Loucy (cell line): ENCODE data around the gene CSGALNACT2.

Experiments used
- H2AFZ ChIP-seq: fragments of 200-600 bp; sonication (generic); 2 replicates; pipeline ENCODE4 v1.6.0; 2016; ENCODE audit warnings: antibody characterized with exemption, mild to moderate bottlenecking, low read length, moderate library complexity
- H3F3A ChIP-seq: fragments of 200-600 bp; 2 replicates; pipeline ENCODE4 v1.6.0; 2016; ENCODE audit warnings: antibody characterized with exemption, low read depth, mild to moderate bottlenecking
- H3K27me3 ChIP-seq: fragments of 200-600 bp; sonication (generic); 2 replicates; pipeline ENCODE4 v1.6.1; 2014; ENCODE audit warnings: low read length, mild to moderate bottlenecking; ENCODE audit not compliant: insufficient read depth, poor library complexity, severe bottlenecking
- H3K36me3 ChIP-seq: fragments of 200-600 bp; sonication (generic); 2 replicates; pipeline ENCODE4 v1.6.1; 2016; ENCODE audit warnings: low read length; ENCODE audit not compliant: insufficient read depth
- H3K4me1 ChIP-seq: fragments of 200-600 bp; sonication (generic); 2 replicates; pipeline ENCODE4 v1.5.1; 2014; ENCODE audit warnings: low read length, mild to moderate bottlenecking; ENCODE audit not compliant: insufficient read depth, poor library complexity, severe bottlenecking
- H3K4me2 ChIP-seq: fragments of 200-600 bp; sonication (generic); 2 replicates; pipeline ENCODE4 v1.6.0; 2014; ENCODE audit warnings: antibody characterized with exemption, low read length, low read depth, mild to moderate bottlenecking; ENCODE audit not compliant: poor library complexity, severe bottlenecking
- H3K4me3 ChIP-seq: fragments of 200-600 bp; sonication (generic); 2 replicates; pipeline ENCODE4 v1.5.1; 2014; ENCODE audit warnings: low read length, mild to moderate bottlenecking, mixed read lengths; ENCODE audit not compliant: poor library complexity, severe bottlenecking
- H3K79me2 ChIP-seq: fragments of 200-600 bp; sonication (generic); 2 replicates; pipeline ENCODE4 v1.6.1; 2014; ENCODE audit warnings: low read length; ENCODE audit not compliant: insufficient read depth
- H3K9ac ChIP-seq: fragments of 200-600 bp; sonication (generic); 2 replicates; pipeline ENCODE4 v1.6.0; 2014; ENCODE audit warnings: mild to moderate bottlenecking, low read depth, low read length, moderate library complexity; ENCODE audit not compliant: poor library complexity, severe bottlenecking
- H3K9me2 ChIP-seq: fragments of 200-600 bp; sonication (generic); replicated peaks from 2 replicates; pipeline ENCODE4 v1.6.1; 2016; ENCODE audit warnings: low read depth, low read length, mixed read lengths
- H3K9me3 ChIP-seq: fragments of 200-600 bp; sonication (generic); 2 replicates; pipeline ENCODE4 v1.6.1; 2014; ENCODE audit warnings: mild to moderate bottlenecking, antibody characterized with exemption, low read length, low read depth; ENCODE audit not compliant: insufficient read depth
- H4K20me1 ChIP-seq: fragments of 200-600 bp; sonication (generic); 2 replicates; pipeline ENCODE4 v1.6.0; 2014; ENCODE audit warnings: antibody characterized with exemption, low read length, mild to moderate bottlenecking; ENCODE audit not compliant: insufficient read depth, poor library complexity, severe bottlenecking
- EZH2phosphoT487 ChIP-seq: fragments of 200-600 bp; IDR thresholded peaks from 2 replicates; pipeline ENCODE4 v1.6.1; 2018; ENCODE audit warnings: antibody characterized with exemption, mild to moderate bottlenecking, moderate library complexity, borderline replicate concordance
- TF ChIP-seq, protein P1 (sequence below): fragments of 200-600 bp; sonication (generic); conservative IDR thresholded peaks from 2 replicates; pipeline ENCODE4 v1.5.1; 2014; ENCODE audit warnings: mild to moderate bottlenecking, antibody characterized with exemption, low read length

The CSGALNACT2 gene

DNA sequence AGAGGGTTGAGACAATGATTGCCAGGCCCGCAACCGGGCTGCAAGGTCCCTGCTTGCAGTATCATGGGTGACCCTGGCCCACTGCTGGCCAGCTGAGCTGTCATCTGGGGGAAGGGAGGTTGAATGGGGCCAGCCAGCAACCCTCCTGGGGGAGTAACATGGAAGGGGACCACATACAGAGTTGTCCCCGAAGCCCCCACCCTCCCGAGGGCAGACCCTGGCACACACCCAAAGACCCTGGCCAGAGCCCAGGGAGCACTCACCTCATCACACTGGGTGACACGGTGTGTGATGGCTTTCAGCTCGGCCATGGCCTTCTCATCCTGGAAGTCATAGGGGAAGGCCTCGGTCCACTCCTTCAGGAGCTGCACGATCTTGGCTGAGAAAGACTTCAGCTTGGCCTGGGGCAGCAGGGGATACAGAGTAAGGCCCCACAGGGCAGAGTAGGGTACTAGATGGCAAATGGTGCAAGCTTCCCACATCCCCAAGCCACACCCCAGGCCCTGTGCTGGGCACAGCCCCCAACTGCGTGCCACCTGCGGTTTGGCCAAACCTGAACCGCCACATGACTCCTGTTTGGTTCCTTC is 63.4 kb downstream of the CSGALNACT2 start:
- no peaks in the 10 kb centered on the region for H3K27me3 ChIP-seq
- no peaks in the 10 kb centered on the region for H3K9me2 ChIP-seq
- H3K9me3 ChIP-seq, result no peaks in the 10 kb centered on the region
- H4K20me1 ChIP-seq, result no peaks in the 10 kb centered on the region
- no peaks in the 10 kb centered on the region for H3K79me2 ChIP-seq
- H3K4me2 ChIP-seq, result no peak overlapping the region
- H2AFZ ChIP-seq, result no peak overlapping the region
- no peaks in the 10 kb centered on the region for H3F3A ChIP-seq
- no peak overlapping the region for H3K4me3 ChIP-seq
- TF ChIP-seq, protein P1, sequence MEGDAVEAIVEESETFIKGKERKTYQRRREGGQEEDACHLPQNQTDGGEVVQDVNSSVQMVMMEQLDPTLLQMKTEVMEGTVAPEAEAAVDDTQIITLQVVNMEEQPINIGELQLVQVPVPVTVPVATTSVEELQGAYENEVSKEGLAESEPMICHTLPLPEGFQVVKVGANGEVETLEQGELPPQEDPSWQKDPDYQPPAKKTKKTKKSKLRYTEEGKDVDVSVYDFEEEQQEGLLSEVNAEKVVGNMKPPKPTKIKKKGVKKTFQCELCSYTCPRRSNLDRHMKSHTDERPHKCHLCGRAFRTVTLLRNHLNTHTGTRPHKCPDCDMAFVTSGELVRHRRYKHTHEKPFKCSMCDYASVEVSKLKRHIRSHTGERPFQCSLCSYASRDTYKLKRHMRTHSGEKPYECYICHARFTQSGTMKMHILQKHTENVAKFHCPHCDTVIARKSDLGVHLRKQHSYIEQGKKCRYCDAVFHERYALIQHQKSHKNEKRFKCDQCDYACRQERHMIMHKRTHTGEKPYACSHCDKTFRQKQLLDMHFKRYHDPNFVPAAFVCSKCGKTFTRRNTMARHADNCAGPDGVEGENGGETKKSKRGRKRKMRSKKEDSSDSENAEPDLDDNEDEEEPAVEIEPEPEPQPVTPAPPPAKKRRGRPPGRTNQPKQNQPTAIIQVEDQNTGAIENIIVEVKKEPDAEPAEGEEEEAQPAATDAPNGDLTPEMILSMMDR, result no peak
- no peak for TF ChIP-seq EZH2phosphoT487
- H3K4me1 ChIP-seq, result no peaks in the 10 kb centered on the region
- H3K9ac ChIP-seq, result no peak overlapping the region
- H3K36me3 ChIP-seq, result no peaks in the 10 kb centered on the region

DNA sequence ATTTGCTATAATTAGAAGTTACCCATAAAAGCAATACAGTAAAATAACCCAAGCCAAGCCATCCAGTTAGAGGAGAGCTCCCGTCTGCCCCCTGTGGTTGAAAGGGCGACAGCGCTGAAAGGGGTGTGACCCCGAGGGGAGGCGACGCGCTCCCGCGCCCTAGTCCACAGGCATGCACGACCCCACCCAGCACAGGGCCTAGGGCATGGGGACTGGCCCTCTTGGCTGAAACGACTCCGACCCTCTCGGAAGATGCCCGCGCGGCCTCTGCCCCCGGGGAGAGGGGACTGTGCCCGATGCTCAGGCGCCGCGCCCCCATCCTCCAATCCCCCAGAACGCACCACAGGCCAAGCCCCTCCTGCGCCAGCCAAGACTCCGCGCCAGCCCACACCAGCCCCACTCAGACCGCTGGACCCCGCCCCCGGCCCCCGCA is 64.0 kb downstream of the CSGALNACT2 start:
- H3K36me3 ChIP-seq, result no peaks in the 10 kb centered on the region
- no peak overlapping the region for H3K4me3 ChIP-seq
- no peaks in the 10 kb centered on the region for H3K9me3 ChIP-seq
- no peaks in the 10 kb centered on the region for H3K9me2 ChIP-seq
- H3K9ac ChIP-seq, result no peak overlapping the region
- no peaks in the 10 kb centered on the region for H3K79me2 ChIP-seq
- no peak overlapping the region for H3K4me2 ChIP-seq
- no peaks in the 10 kb centered on the region for H3K4me1 ChIP-seq
- H3F3A ChIP-seq, result no peaks in the 10 kb centered on the region
- no peaks in the 10 kb centered on the region for H4K20me1 ChIP-seq
- no peaks in the 10 kb centered on the region for H3K27me3 ChIP-seq
- TF ChIP-seq, protein P1, result peak; percentile 42
- TF ChIP-seq EZH2phosphoT487, result no peak
- H2AFZ ChIP-seq, result no peak overlapping the region

DNA sequence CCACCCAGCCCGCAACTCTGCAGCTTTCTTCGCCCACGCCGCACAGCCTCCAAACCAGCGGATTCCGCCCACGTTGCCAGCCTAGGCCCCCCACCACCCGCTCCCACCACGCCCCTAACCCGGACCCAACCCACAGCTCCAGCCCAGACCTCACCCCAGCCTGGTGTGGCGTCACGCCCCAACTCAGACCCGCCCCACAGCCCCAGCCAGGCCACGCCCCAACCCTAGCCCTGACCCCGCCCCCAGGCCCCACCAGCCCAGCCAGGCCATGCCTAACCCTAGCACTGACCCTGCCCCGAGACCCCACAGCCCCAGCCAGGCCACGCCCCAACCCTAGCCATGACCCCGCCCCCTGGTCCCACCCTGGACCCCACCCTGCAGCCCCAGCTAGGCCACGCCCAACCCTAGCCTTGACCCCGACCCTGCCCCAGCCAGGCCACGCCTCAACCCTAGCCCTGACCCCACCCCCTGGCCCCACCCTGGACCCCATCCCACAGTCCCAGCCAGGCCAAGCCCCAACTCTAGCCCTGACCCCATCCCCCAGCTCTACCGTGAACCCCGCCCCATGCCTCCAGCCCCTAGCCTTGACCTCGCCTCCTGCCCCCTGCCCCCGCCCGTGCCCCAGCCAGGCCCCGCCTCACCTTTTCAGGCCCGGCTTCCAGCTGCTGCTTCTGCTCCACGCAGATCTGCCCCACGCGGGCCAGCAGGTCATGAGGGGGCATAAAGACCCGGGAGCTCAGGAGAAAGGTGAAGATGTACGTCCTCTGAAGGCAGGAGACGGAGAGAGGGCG is 64.6 kb downstream of the CSGALNACT2 start:
- no peaks in the 10 kb centered on the region for H3K36me3 ChIP-seq
- no peaks in the 10 kb centered on the region for H3K9me2 ChIP-seq
- H3K4me3 ChIP-seq, result no peak overlapping the region
- no peaks in the 10 kb centered on the region for H3K4me1 ChIP-seq
- no peaks in the 10 kb centered on the region for H3K9me3 ChIP-seq
- H3F3A ChIP-seq, result no peaks in the 10 kb centered on the region
- no peaks in the 10 kb centered on the region for H3K79me2 ChIP-seq
- H4K20me1 ChIP-seq, result no peaks in the 10 kb centered on the region
- H3K4me2 ChIP-seq, result no peak overlapping the region
- no peaks in the 10 kb centered on the region for H3K27me3 ChIP-seq
- TF ChIP-seq, protein P1, result no peak
- TF ChIP-seq EZH2phosphoT487, result no peak
- H3K9ac ChIP-seq, result no peak overlapping the region
- no peak overlapping the region for H2AFZ ChIP-seq
